Measurements from ENCODE around the gene TNFSF4. TPM values are rescaled to one million over a fixed set of nuclear protein-coding genes. Genes with fewer than 3 reads are reported as not detected.
"Not testable (repeated sequence)": the region's sequence is repeated elsewhere in the genome, so short reads cannot be mapped to it uniquely, and the experiment has no call there.

The TNFSF4 gene
- total and polyA plus RNA-seq, 4 donors: 0.49 to 4.0 (median 2.5) TPM; not detected in 1

DNA sequence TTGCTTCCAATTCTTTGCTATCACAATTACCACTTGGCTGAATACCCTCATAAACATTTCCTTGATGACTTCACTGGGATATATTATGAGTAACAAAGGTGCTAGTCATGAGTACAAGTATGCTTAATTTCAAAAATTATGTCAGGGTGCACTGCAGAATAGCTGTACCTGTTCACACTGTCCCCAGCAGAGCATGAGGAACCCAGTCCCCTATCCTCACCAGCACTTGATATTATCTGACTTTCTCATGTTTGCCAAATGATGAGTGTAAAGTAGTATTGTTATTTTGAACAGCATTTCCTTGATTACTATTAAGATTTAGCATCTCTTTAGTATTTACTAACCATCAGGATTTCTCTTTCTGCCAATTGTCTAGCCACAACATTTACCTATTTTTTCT is 33.5 kb upstream of the TNFSF4 start:
- Histone ChIP-seq H3K27me3 (ENCODE audit: control insufficient read depth in 1 of 2, insufficient read depth in 2 of 2, low read length in 1 of 2) (peaks cover 0 to 2% of the 10 kb centered on the region in 2 donors), H3K36me3 (ENCODE audit: control insufficient read depth in 1 of 2, insufficient read depth in 2 of 2, low read length in 1 of 2) (peaks cover 2% of the 10 kb centered on the region in 2 donors), H3K4me1 (ENCODE audit: control insufficient read depth in 1 of 2, insufficient read depth in 2 of 2, low read length in 2 of 2) (peaks cover 0 to 1% of the 10 kb centered on the region in 2 donors), H3K4me3 (ENCODE audit: low read length in 2 of 2) (no peak overlapping the region), H3K9me3 (ENCODE audit: control insufficient read depth, low read length) (peaks cover 10% of the 10 kb centered on the region), H3K27ac (ENCODE audit: low read depth in 1 of 2, low read length in 2 of 2) (no peak overlapping the region)
- intact Hi-C loops (cut with DNase I): no loop called here
- DNase-seq: no peak
- ATAC-seq (ENCODE audit: low FRiP score): no peak

DNA sequence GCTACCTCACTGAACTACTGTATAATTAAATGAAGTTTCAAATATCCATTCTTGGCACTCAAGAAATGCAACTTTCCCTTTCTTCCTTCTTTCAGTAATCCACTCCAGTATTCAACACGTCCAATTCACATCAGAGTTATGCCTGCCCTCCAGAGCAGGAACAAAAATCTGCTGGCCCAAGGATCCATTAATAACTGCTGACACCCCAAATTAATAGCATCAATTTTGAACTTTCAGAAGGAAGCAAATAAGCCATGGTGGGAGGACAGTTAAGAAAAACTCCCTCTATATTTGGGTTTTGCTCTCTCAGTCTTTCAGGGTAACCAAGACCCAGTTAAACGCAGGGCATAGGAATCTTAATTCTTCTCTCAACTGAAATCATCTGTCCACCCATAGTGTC is 31.9 kb upstream of the TNFSF4 start:
- intact Hi-C loops (cut with DNase I): no loop called here

DNA sequence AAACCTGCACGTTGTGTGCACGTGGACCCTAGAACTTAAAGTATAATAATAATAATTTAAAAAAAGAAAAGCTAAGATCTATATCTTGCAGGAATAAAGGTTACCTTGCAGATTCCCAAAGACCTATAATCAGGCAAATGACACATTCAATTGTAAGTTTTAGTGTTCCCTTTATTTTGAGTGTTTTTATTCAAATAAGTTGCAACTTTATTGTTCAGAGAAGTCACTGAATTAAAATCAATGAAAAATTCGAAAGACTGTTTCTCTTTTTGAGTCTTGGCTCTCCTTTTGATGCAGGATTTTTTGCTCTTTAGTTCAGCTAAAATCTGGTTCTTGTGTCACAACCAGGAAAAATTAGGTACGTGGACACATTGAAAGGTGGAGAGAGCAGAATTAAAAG is 27.8 kb upstream of the TNFSF4 start:
- Histone ChIP-seq H3K4me3 (ENCODE audit: low read length in 2 of 2) (no peak overlapping the region), H3K27me3 (ENCODE audit: control insufficient read depth in 1 of 2, insufficient read depth in 2 of 2, low read length in 1 of 2) (no peaks in the 10 kb centered on the region), H3K36me3 (ENCODE audit: control insufficient read depth in 1 of 2, insufficient read depth in 2 of 2, low read length in 1 of 2) (peaks cover 0 to 2% of the 10 kb centered on the region in 2 donors), H3K9me3 (ENCODE audit: control insufficient read depth, low read length) (no peaks in the 10 kb centered on the region), H3K4me1 (ENCODE audit: control insufficient read depth in 1 of 2, insufficient read depth in 2 of 2, low read length in 2 of 2) (peaks cover 0 to 1% of the 10 kb centered on the region in 2 donors), H3K27ac (ENCODE audit: low read depth in 1 of 2, low read length in 2 of 2) (no peak overlapping the region)
- no peak for ATAC-seq (ENCODE audit: low FRiP score)
- DNase-seq: no peak
- intact Hi-C loops (cut with DNase I): no loop called here
- 90% methylated on average over 4 of the region's 4 CpGs for WGBS, 2 donors

More for the DNA sequence above, 31.9 kb upstream of the TNFSF4 start:
- Histone ChIP-seq H3K4me3 (ENCODE audit: low read length in 2 of 2) (no peak overlapping the region), H3K27ac (ENCODE audit: low read depth in 1 of 2, low read length in 2 of 2) (no peak overlapping the region), H3K36me3 (ENCODE audit: control insufficient read depth in 1 of 2, insufficient read depth in 2 of 2, low read length in 1 of 2) (peaks cover 2% of the 10 kb centered on the region in 2 donors), H3K27me3 (ENCODE audit: control insufficient read depth in 1 of 2, insufficient read depth in 2 of 2, low read length in 1 of 2) (peaks cover 0 to 2% of the 10 kb centered on the region in 2 donors), H3K9me3 (ENCODE audit: control insufficient read depth, low read length) (peaks cover 10% of the 10 kb centered on the region), H3K4me1 (ENCODE audit: control insufficient read depth in 1 of 2, insufficient read depth in 2 of 2, low read length in 2 of 2) (peaks cover 0 to 1% of the 10 kb centered on the region in 2 donors)
- no peak for ATAC-seq (ENCODE audit: low FRiP score)
- WGBS, 2 donors: 84 to 88% methylated on average over 2 of the region's 2 CpGs
- DNase-seq: no peak

DNA sequence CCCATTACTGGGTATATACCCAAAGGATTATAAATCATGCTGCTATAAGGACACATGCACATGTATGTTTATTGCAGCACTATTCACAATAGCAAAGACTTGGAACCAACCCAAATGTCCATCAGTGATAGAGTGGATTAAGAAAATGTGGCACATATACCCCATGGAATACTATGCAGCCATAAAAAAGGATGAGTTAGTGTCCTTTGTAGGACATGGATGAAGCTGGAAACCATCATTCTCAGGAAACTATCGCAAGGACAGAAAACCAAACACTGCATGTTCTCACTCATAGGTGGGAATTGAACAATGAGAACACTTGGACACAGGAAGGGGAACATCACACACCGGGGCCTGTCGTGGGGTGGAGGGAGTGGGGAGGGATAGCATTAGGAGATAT is 27.3 kb upstream of the TNFSF4 start:
- H3K27me3 ChIP-seq (ENCODE audit: control insufficient read depth in 1 of 2, insufficient read depth in 2 of 2, low read length in 1 of 2); H3K4me3 ChIP-seq (ENCODE audit: low read length in 2 of 2); H3K4me1 ChIP-seq (ENCODE audit: control insufficient read depth in 1 of 2, insufficient read depth in 2 of 2, low read length in 2 of 2); ATAC-seq (ENCODE audit: low FRiP score); H3K9me3 ChIP-seq (ENCODE audit: control insufficient read depth, low read length); H3K36me3 ChIP-seq (ENCODE audit: control insufficient read depth in 1 of 2, insufficient read depth in 2 of 2, low read length in 1 of 2); H3K27ac ChIP-seq (ENCODE audit: low read depth in 1 of 2, low read length in 2 of 2); DNase-seq; intact Hi-C loops (cut with DNase I): not testable (repeated sequence)
- 86 to 96% methylated on average over 3 of the region's 3 CpGs for WGBS, 2 donors

DNA sequence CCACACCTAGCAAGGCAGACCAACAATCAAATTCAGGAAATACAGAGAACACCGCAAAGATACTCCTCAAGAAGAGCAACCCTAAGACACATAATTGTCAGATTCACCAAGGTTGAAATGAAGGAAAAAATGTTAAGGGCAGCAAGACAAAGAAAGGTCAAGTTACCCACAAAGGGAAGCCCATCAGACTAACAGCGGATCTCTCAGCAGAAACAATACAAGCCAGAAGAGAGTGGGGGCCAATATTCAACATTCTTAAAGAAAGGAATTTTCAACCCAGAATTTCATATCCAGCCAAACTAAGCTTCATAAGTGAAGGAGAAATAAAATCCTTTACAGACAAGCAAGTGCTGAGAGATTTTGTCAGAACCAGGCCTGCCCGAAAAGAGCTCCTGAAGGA is 21.9 kb upstream of the TNFSF4 start:
- H3K4me1 ChIP-seq (ENCODE audit: control insufficient read depth in 1 of 2, insufficient read depth in 2 of 2, low read length in 2 of 2); ATAC-seq (ENCODE audit: low FRiP score); DNase-seq; H3K27ac ChIP-seq (ENCODE audit: low read depth in 1 of 2, low read length in 2 of 2); H3K27me3 ChIP-seq (ENCODE audit: control insufficient read depth in 1 of 2, insufficient read depth in 2 of 2, low read length in 1 of 2); intact Hi-C loops (cut with DNase I); H3K4me3 ChIP-seq (ENCODE audit: low read length in 2 of 2); H3K9me3 ChIP-seq (ENCODE audit: control insufficient read depth, low read length); H3K36me3 ChIP-seq (ENCODE audit: control insufficient read depth in 1 of 2, insufficient read depth in 2 of 2, low read length in 1 of 2): not testable (repeated sequence)
- 91 to 93% methylated on average over 3 of the region's 3 CpGs for WGBS, 2 donors

DNA sequence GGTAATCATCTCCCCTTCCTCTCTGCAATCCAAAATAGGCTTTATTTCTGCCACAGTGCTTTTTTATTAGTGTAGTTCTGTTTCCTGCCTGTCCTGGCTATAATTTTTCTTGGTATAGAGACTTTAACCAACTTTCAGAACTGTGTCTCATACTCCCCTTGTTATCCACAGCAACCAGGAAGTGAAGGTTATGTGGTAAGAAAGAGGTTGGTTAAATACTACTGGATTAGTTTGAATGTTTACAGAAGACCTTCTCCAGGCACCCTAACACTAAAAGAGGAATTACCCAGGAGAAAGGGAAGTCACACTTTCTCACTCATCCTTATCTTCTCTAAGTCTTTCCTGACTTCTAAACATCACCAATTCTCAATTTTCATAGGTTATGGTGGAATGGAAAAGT is 17.8 kb upstream of the TNFSF4 start:
- Histone ChIP-seq H3K36me3 (ENCODE audit: control insufficient read depth in 1 of 2, insufficient read depth in 2 of 2, low read length in 1 of 2) (no peaks in the 10 kb centered on the region), H3K27ac (ENCODE audit: low read depth in 1 of 2, low read length in 2 of 2) (no peak overlapping the region), H3K9me3 (ENCODE audit: control insufficient read depth, low read length) (no peaks in the 10 kb centered on the region), H3K4me3 (ENCODE audit: low read length in 2 of 2) (no peak overlapping the region), H3K27me3 (ENCODE audit: control insufficient read depth in 1 of 2, insufficient read depth in 2 of 2, low read length in 1 of 2) (no peaks in the 10 kb centered on the region), H3K4me1 (ENCODE audit: control insufficient read depth in 1 of 2, insufficient read depth in 2 of 2, low read length in 2 of 2) (no peaks in the 10 kb centered on the region)
- intact Hi-C loops (cut with DNase I): no loop called here
- ATAC-seq (ENCODE audit: low FRiP score): no peak
- DNase-seq: no peak

DNA sequence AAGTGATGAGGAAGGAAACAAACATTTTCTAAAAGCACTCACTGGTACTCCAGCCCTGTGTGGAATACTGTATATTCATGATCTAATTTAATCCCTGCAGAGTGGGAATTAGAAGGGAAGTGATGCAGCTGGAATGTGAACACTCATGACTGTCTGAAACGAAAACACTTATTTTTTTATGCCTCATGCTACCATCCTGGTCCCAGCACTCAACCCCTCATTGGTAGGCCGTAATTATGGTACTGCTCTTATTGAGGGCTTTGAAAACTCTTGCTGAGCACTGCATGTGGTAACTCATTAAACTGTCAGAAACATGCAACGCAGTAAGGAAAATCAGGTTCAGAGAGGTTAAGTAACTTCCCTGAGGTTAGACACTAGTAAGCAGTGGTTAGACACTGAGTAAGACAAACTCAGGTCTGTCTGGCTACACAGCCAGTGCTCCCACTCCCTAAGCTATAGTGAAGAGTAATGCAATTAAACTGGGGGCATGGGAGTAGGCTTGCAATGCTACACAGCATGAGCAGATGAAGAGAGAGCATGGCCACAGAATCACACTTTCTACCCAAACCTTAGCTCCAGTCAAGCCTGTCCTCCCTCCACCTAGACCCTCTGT is 17.3 kb upstream of the TNFSF4 start:
- H3K4me3 ChIP-seq (ENCODE audit: low read length in 2 of 2): no peak overlapping the region
- DNase-seq (no peak), ATAC-seq (ENCODE audit: low FRiP score) (no peak)
- 77% methylated on average over 3 of the region's 3 CpGs for WGBS, 2 donors
- H3K9me3 ChIP-seq (ENCODE audit: control insufficient read depth, low read length): no peaks in the 10 kb centered on the region
- no peaks in the 10 kb centered on the region for H3K36me3 ChIP-seq (ENCODE audit: control insufficient read depth in 1 of 2, insufficient read depth in 2 of 2, low read length in 1 of 2)
- intact Hi-C loops (cut with DNase I): no loop called here
- no peaks in the 10 kb centered on the region for H3K4me1 ChIP-seq (ENCODE audit: control insufficient read depth in 1 of 2, insufficient read depth in 2 of 2, low read length in 2 of 2)
- no peaks in the 10 kb centered on the region for H3K27me3 ChIP-seq (ENCODE audit: control insufficient read depth in 1 of 2, insufficient read depth in 2 of 2, low read length in 1 of 2)
- H3K27ac ChIP-seq (ENCODE audit: low read depth in 1 of 2, low read length in 2 of 2): no peak overlapping the region

DNA sequence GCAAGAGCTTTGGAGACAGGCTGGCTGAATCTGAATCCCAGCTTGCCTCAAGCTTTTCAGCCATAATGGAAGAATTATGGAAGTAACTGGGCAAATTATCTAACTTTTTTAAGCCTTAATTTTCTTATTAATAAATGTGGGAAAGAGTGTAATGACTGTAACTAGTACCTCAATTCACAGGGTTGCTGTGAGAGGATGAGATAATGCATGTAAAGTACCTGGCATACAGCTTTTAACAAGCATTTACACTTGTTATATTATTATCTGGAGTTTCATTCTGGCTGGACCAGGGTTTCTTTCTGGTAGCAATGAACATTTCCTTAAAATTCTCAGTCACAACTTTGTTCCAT is 15.9 kb upstream of the TNFSF4 start:
- no peak overlapping the region for H3K4me3 ChIP-seq (ENCODE audit: low read length in 2 of 2)
- intact Hi-C loops (cut with DNase I): no loop called here
- no peak for DNase-seq
- H3K27me3 ChIP-seq (ENCODE audit: control insufficient read depth in 1 of 2, insufficient read depth in 2 of 2, low read length in 1 of 2): no peaks in the 10 kb centered on the region
- no peak overlapping the region for H3K27ac ChIP-seq (ENCODE audit: low read depth in 1 of 2, low read length in 2 of 2)
- no peaks in the 10 kb centered on the region for H3K36me3 ChIP-seq (ENCODE audit: control insufficient read depth in 1 of 2, insufficient read depth in 2 of 2, low read length in 1 of 2)
- no peak for ATAC-seq (ENCODE audit: low FRiP score)
- no peaks in the 10 kb centered on the region for H3K4me1 ChIP-seq (ENCODE audit: control insufficient read depth in 1 of 2, insufficient read depth in 2 of 2, low read length in 2 of 2)
- no peaks in the 10 kb centered on the region for H3K9me3 ChIP-seq (ENCODE audit: control insufficient read depth, low read length)

DNA sequence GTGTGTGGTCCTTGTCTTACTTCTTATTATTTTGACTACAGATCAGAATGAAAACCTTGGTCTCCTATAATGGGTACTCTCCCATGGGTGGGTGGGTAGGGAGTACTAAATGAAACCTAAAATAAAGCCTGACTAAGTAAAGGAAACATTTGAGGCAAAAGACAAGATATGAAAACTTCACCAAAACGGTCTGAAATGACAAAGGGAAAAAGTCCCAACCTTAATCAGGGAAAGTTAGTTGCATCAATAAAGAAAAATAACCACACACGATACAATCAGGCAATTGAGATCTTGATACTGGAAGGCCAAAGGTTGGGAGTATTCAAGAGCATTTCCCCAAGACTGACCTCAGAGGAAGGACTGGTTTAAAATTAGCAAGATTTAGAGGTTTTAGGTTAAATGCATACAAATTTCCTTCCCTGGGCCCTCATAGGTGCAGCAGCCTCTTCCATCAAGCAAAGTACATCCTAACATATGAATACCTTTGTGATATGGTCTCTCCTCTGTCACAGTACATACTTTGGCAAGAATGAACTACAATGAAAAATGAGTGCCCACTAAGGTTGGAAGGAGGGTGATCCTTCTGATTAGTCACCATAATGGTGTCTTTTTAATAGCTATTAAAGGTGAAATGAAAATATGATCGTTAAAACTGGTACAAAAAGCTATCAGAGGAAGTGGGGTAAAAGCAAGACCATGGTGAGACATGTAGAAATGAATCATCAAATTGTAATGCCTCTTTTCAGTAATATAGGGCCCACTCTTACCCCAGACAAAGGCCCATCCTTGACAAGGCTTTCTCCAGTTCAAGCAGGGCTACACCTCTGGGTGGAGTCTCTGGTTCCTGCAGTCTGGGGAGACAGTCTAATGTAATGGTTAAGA is 15.3 kb upstream of the TNFSF4 start:
- Histone ChIP-seq H3K9me3 (ENCODE audit: control insufficient read depth, low read length) (no peaks in the 10 kb centered on the region), H3K4me1 (ENCODE audit: control insufficient read depth in 1 of 2, insufficient read depth in 2 of 2, low read length in 2 of 2) (no peaks in the 10 kb centered on the region)

More for the DNA sequence above, 15.3 kb upstream of the TNFSF4 start:
- ATAC-seq (ENCODE audit: low FRiP score): no peak
- WGBS, 2 donors: 72 to 80% methylated on average over 3 of the region's 3 CpGs
- H3K36me3 ChIP-seq (ENCODE audit: control insufficient read depth in 1 of 2, insufficient read depth in 2 of 2, low read length in 1 of 2): no peaks in the 10 kb centered on the region
- no peak for DNase-seq
- no peaks in the 10 kb centered on the region for H3K27me3 ChIP-seq (ENCODE audit: control insufficient read depth in 1 of 2, insufficient read depth in 2 of 2, low read length in 1 of 2)
- intact Hi-C loops (cut with DNase I): no loop called here
- H3K4me3 ChIP-seq (ENCODE audit: low read length in 2 of 2): no peak overlapping the region
- no peak overlapping the region for H3K27ac ChIP-seq (ENCODE audit: low read depth in 1 of 2, low read length in 2 of 2)

Measured in aorta (tissue), 5 donors.